ENCODE data around the gene DMXL2.

Gene DMXL2

DNA sequence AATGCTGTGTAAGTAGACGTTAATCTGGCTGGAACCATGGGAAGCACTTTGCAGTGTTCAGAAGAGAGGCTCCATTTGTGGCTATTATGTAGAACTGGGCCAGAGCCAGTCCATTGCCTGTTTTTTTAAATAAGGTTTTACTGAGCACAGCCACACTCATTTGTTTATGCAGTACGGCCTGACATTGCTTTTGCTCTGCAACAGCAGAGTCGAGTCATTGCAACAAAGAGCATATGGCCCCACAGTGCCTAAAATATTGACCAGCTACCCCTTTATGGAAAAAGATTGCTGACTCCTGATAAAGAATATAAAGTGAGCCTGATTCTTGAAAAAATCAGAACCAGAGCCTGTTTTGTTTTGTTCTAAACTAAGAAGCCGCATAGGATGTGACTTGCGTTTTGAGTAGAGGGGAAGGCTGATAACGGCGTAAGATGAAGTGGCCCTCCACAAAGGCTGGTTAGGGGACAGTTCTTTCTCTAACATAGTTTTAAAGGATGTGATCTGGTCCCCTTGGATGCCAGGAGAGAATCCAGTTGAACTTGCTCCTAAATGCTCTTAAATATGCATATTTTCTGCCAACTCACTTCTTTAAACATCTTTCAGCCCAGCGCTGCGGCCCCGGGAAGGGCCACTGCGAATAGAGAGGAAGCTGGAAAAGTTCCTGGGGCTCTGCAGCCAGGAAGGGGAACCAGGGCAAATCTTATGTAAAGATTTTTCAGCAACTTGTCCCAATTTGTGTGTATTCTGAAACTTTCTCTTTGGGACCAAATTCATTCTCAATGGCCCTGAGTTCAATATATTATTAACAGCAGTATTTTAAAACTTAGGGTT is 216.7 kb downstream of the DMXL2 start:
- no peak for DNase-seq (ENCODE audit: low spot score)

DNA sequence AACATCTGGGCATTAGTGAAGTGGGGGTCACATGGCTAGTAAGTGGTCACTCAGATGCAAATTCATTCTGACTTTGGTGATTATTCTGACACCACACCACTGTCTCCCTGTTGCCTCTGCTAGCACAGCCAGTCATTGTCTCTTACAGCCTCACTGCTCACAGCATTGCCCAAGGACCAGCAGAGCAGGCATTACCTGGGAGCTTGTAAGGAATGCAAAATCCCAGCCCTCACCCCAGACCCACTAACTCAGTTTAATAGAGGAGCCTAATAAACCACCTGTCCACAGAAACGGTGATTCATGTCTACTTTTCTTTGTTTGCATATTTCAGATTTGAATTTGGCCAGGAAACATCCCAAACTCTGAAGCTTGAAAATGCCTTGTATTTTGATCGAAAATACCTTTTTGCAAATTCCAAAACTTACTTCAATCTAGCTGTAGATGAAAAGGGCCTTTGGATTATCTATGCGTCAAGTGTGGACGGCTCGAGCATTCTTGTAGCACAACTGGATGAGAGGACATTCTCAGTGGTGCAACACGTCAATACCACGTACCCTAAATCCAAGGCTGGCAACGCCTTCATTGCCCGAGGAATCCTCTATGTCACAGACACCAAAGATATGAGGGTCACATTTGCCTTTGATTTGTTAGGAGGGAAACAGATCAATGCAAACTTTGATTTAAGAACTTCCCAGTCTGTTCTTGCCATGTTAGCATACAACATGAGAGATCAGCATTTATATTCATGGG is 218.4 kb downstream of the DMXL2 start:
- no peak for DNase-seq (ENCODE audit: low spot score)

DNA sequence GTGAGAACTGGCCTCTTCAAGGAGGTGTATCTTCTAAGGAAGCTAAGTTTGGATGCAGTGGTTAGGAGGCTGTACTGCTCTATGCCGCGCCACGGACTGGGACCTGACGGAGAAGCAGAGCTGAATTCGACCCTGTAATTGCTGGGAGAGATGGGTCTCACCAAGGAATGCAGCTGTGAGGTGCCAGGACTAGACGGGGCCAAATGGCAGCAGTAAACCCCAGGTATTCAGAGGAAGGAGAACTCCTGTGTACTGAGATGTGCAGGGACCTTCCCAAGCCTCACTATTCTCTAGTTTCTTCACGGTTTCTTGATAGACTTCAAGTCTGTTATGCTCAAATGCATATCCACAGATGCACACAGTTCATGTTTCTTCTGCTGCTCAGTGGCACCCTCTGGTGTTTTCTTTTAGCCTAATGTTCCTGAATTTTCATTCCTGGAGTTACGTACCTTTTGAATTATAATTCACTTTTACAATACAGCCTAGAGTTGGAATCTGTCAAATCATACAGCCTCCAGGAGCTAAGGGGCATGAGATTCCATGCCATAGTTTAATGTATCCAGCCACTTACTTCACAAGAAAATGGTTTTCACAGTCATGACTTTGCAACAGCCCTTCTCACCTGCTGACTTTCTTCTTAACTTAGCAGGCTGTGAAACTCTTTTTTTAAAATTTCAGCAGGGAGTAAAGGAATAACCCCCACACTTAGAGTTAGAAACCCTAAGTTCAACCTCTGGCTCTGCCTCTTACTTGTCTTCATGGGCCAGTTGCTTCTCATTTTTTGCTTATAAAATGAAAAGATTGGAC is 219.3 kb downstream of the DMXL2 start:
- peak; percentile 47 for DNase-seq (ENCODE audit: low spot score)

GRCh38 chr15:51401872-51402517 is 220.6 kb downstream of the DMXL2 start:
- DNase-seq (ENCODE audit: low spot score) = peak; percentile 75

GRCh38 chr15:51401051-51401780 is 221.4 kb downstream of the DMXL2 start:
- no peak for DNase-seq (ENCODE audit: low spot score)

DNA sequence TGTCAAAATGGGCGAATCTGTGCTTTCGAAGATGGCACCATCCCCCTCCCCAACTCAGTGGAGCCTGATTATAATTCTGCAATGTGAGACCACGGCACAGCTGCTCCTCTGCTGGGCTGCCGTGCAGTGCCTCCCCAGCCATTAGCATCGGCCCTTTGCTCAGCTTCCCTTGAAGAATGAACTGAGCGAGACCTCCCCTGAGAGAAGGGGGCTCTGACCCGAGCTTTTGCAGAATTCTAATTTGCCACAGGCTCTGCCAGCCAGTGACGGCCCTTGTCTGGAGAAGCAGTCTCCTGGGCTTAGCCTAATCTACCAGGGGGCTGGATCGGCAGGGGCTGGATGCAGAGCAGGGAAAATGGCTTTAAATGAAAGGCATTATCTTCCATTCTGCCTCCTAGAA is 223.9 kb downstream of the DMXL2 start:
- no peak for DNase-seq (ENCODE audit: low spot score)

Measured in D341Med (cell line).